GM12873 (cell line): Measurements from ENCODE around the gene GTF2A1.

Source experiments
- TF ChIP-seq, protein P1 (sequence below): IDR thresholded peaks from 2 replicates; pipeline ENCODE4 v1.5.1; 2012; ENCODE audit warnings: low read depth, mild to moderate bottlenecking, moderate library complexity, low read length, control low read depth; ENCODE audit not compliant: insufficient read depth; ENCODE audit errors: missing control alignments

GTF2A1 gene

DNA sequence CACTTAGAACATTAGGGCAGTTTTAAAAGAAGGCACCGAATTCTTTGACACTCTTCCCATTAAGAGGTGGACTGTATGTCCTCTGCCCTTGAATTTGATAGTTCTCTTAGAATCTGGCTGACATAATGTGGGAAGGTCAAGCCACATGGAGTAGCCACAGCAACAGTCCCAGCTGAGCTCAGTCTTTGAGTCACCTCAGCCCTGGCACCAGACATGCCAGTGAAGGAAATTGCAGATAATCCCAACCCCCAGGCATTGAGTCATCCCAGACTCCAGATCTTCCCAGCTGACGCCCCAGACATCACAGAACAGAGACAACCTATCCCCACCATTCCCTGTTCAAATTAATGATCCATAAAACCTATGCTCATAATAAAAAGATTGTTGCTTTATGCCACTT is 83.4 kb downstream of the GTF2A1 start:
- TF ChIP-seq, protein P1, sequence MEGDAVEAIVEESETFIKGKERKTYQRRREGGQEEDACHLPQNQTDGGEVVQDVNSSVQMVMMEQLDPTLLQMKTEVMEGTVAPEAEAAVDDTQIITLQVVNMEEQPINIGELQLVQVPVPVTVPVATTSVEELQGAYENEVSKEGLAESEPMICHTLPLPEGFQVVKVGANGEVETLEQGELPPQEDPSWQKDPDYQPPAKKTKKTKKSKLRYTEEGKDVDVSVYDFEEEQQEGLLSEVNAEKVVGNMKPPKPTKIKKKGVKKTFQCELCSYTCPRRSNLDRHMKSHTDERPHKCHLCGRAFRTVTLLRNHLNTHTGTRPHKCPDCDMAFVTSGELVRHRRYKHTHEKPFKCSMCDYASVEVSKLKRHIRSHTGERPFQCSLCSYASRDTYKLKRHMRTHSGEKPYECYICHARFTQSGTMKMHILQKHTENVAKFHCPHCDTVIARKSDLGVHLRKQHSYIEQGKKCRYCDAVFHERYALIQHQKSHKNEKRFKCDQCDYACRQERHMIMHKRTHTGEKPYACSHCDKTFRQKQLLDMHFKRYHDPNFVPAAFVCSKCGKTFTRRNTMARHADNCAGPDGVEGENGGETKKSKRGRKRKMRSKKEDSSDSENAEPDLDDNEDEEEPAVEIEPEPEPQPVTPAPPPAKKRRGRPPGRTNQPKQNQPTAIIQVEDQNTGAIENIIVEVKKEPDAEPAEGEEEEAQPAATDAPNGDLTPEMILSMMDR, result no peak

DNA sequence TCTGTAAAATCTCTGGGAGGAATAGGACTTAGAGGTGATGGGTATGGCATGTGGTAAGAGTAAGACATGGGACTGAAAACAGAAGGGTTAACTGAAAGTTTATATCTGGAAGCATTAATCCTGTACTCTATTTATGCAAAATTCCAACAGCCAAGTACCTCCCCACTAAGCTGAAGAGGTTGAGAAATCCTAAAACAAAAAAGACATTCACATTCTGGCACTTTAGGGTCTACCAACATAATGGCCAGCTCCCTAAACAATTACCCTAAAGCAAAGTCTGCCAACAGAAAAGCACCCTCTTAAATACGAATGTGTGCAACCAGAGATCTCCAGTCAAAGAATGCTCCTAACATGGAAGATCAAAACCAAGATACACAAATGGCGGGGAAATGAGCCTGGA is 87.4 kb downstream of the GTF2A1 start:
- TF ChIP-seq, protein P1, result no peak

DNA sequence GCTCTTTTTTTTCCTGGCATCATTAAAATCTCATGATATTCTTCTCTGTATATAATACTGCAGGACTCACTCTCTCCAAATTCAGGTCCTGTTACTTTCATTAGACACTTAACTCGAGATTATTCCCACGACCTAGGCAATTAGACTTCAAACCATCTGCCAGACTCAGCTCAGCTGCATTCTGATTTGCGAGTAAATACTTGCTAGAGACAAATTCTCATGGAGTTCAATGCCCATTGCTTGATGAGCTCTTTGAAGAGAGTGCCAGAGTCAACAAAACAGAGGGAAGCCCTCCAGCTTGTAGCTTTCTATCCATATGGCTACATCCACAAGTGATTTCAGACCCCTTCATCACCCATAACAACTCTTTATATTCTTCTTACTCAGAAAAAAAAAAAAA is 88.3 kb downstream of the GTF2A1 start:
- TF ChIP-seq, protein P1, result no peak

DNA sequence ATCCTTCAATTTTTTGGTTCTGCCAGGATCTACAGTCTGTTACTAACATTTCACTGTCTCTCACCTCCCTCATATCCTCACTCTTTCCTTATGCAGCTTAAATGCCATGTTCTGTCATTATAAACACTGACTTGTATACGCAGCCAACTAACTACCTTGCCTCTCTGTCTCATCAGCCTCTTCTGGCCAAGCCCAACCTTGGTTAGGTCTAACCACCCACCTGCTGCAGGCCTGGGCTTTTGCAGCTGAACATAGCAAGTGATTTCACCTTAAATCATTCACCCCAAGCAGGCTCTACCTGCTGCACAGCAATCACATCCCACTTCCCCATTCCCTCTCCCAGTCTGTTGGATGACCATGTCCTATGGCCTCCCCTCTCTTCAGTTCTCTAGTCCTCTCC is 91.5 kb downstream of the GTF2A1 start:
- TF ChIP-seq, protein P1, result no peak

DNA sequence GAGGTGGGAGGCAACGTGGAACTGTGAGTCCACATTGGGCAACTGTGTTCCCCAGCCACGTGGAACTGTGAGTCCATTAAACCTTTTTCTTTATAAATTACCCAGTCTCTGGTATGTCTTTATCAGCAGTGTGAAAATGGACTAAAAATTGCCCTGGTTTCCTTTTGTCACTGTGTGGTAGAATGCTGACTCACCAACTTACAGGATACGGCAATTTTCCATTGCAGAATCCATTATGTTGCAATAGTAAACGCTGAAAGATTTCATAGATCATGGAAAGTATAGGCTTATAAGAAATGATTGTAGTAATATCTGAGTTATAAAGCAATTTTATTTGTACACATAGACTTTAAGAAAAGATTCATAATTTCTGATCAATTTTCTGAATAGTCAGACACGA is 93.0 kb downstream of the GTF2A1 start:
- TF ChIP-seq, protein P1, result no peak

DNA sequence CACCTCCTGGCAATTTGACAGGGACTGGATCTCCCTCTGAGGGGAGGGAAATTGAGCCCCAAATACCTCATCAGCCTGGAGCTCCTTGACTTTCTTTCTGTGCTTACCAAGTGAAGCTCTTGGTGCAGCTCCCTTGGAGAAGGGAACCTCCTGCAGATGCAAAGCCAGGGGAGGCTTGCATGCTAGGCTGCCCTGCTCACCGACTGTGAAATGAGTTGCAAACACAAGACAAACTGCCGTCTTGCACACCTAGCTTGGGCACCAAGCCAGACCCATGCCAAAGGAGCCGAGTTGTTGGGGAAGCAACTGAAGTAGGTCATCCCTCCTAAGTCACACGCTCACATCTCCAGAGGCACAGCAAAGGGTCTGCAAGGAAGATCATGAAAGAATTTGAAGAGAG is 95.2 kb downstream of the GTF2A1 start:
- TF ChIP-seq, protein P1, result no peak
